ENCODE data around the gene SPINK5. TPM values are rescaled to one million over a fixed set of nuclear protein-coding genes. Genes with fewer than 3 reads are reported as not detected.

Gene SPINK5
- total RNA-seq, 1 donor from 2014 or later = not detected

DNA sequence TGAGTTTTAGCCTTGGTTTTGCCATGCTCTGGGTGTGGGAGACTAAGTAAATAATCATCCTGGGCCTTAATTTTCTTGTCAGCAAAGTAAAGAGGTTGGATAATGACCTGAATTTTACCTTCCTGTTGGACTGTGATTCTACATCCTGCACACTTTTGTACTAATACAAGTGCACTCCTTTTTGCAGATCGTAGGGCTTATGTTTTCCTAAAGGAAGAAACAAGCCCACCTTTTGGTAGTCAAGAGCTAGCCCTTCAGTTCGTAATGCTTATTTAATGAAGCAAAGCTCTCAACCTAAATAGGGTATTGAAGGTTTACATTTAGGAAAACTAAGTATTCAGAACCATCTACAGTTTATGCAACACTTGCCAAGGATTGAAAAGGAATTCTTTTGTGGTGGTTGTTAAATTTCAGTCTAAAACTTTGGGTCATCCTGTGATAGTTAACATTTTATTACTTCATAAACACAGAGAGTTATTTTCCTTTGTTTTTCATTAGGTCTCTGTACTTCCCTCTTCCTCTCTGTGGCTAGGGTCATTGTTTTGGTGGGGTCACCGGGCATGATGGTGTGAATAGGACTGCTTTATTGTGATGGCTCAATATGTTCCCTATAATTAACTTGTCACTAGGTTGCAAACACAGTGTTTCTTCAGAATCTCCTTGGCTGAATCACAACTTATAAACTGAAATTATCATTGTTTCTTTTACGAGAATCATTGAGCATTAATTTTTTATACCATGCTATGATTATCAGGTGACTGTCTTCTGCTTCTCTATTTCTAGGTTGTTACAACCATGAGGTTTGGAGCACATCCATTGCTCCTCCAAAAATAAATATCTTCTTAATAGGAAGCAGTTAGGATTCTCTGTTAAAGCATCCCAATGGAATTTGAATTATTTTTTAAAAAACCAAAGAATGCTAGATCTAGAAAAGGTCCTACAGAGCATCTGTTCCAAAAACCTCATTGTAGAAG is 28.5 kb downstream of the SPINK5 start:
- peak; percentile 43 to 94 for DNase-seq (ENCODE audit: low read depth in 2 of 2)

DNA sequence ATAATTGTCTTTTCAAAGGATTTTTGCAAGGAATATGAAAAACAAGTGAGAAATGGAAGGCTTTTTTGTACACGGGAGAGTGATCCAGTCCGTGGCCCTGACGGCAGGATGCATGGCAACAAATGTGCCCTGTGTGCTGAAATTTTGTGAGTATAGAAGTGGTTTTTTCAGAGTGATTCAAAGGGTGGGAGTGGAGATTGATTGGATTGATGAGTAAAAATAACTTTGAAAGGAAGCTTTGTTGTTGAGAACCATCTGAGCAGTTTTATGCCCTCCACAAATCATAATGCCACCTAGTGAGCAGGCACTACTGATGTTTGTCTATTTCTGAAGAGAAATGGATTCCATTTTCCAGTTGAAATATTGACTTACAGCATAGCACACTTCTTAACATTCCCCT is 30.6 kb downstream of the SPINK5 start:
- no peak for DNase-seq (ENCODE audit: low read depth in 2 of 2)

DNA sequence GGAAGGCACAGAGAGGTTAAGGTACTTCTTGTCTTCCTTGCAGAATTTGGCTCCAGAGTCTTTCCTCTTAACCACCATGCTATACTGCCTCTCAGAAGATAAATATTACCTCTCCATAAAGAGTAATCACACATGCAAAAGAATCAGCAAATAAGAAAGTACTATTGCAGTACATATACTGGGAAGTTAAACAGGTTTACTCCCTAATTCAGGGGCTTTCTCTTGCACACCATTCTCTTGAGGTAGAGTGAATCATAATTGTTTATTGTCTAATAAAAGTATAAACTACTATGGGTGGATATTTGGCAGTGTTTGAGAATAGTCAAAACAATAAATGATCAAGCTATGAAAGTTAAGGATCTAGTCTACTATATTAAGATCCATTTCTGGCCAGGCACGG is 40.4 kb downstream of the SPINK5 start:
- no peak for DNase-seq (ENCODE audit: low read depth in 2 of 2)

DNA sequence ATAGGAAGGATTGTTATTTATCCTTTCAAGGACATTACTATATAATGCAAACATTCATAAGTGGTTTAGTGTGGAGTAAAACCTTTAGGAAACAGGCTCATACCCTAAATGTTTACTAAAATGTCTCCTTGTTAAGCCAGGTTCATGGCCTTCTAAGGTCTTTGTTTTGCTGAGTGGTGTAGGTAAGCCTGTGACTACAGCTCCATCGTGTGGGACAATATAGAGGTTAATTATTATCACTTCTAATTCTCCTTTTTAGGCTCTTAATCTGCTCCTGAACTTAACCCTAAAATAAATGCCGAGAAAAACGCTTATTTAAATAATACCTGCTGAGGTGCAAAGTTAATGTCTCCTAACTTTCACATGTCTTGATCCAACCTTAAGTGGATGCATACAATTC is 43.8 kb downstream of the SPINK5 start:
- DNase-seq (ENCODE audit: low read depth in 2 of 2) = peak; percentile 4 to 58

DNA sequence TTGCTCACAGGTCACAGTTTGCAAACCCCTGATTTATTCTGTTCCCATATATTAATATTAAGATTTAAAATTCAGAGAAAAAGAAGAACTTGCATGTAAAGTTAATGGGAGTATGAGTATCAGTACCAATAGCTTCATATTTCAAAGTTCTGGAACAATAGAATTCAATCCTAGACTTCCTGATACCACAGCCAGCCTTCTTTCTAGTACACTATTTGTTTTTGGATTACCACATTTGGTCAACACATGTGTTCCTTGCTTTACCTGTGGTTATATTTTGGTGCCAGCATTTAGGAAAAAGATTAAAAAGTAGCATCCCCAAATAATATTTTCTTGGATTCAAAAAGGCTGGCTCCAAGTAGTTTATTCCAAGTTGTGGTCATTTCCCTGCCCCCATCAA is 49.5 kb downstream of the SPINK5 start:
- DNase-seq (ENCODE audit: low read depth in 2 of 2) = no peak

DNA sequence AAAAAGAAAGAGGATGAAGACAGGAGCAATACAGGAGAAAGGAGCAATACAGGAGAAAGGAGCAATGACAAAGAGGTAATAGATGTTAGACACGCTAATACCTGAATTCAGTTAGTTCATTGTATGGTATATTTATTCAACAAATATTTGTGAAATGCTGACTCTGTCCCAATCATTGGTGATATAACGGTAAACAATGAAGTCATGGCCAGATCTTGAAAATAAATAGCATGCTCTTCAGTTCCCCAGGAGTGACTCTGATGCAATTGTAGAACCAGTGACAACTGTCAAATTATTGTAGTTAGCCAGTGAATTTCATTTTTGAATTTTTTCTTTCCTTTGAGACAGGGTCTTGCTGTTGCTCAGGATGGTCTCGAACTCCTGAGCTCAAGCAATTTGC is 56.5 kb downstream of the SPINK5 start:
- DNase-seq (ENCODE audit: low read depth in 2 of 2) = no peak

DNA sequence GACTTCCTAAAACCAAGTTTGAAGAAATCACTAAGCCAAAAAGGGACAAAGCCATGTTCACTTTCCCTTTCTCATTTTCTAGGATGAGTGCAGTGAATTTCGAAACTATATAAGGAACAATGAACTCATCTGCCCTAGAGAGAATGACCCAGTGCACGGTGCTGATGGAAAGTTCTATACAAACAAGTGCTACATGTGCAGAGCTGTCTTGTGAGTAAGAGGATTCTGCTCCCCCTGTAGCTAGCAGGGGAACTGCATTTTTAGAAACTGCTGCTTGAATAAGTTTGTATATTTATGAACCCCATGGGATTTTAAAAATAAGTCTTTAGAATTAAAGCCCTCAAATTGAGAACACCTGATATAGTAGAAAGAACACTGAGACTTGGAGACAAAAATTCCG is 61.9 kb downstream of the SPINK5 start:
- DNase-seq (ENCODE audit: low read depth in 2 of 2) = peak in 1 of 2 donors; percentile 25

DNA sequence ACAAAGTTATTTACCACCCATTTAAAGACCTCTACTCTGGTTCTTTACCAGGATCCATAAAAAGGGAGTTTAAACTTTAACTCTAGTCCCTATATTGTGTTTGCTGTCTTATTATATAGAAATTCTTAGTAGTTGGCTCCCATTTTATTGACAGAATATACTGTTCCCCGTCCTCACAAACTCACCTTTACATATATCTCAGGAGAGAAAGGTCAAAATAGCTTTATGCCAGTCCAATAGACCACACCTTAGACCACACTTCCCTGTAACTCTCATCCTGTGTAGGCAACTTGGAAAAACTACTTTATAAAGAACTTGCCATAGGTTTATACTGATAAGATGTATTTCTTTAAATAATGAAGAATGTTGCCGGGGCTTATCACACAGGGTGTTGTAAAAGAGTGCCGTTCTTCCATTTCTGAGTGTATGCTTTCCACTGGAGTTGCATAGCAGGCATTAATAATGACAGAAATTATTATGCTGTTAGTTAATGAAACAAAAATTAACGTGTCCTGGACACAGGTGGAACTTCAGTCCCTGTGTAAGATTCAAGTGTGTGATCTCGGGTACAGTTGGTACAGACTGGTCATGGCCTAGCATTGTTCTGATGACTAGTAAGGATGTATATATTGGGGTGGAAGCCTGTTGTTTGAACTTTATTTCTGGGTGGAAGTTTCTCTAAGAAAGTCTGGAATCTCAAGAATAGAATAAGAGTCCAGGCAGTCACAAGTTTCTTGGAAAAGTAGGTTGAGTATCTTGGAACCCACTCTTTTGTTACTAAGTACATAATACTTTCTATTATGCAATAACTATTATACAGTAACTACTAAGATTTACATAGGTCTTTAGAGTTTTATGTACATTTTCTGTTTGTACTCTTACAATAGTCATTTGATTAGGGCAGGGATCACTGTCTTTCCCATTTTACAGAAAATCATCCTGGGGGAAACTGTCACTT is 71.6 kb downstream of the SPINK5 start:
- DNase-seq (ENCODE audit: low read depth in 2 of 2) = no peak

DNA sequence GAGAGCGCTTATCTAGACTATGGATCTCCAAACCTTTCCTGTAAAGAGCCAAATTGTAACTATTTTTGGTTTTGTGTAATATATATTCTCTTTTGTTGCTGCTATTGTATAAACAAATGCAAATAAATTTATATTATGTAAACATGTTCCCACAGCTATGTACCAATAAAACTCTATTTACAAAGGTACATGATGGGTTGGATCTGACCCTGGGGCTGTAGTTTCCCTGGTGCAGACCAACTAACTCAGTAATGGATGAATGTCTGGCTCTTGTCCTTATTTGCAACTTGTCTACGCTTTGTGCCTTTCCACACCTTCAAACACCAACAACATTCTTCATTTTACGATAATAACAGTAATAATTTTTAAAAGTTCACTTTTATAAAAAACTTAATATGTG is 77.1 kb downstream of the SPINK5 start:
- no peak for DNase-seq (ENCODE audit: low read depth in 2 of 2)

DNA sequence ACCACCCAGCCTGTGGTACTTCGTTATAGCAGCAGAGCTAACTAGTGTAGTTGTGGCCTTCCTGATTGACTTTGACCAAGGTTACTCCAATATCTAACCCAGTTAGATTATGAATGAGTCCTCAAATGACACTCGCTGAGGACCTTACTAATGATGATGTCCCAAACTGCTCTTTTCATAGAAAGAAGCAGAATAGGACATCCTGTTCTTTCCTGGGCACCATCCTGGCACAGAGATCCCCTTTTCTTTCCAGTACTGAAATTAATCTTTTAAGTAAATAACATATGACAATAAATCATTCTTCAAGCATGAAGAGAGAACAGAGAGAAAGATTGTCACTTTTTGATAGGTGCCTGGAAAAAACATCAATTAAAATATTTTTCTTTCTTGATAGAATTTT is 77.9 kb downstream of the SPINK5 start:
- no peak for DNase-seq (ENCODE audit: low read depth in 2 of 2)

DNA sequence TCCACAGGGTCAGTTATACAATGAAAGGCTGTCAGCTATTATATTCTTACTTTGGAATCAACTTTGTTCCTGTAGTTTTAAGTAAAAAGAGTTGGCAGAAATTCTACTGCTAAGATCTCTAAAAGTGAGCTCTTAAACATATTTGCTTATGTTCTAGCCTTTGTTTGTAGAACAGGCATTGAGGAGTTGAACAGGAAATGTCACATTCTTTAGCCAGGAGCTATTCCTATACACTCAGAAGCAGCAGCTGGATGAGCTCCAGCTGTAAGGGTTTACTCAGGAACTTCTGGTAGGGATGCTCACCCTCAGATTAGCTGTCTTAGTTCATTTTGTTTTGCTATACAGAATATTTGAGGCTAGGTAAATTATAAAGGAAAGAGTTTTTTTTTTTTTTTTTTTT is 82.1 kb downstream of the SPINK5 start:
- peak in 1 of 2 donors; percentile 90 for DNase-seq (ENCODE audit: low read depth in 2 of 2)

DNA sequence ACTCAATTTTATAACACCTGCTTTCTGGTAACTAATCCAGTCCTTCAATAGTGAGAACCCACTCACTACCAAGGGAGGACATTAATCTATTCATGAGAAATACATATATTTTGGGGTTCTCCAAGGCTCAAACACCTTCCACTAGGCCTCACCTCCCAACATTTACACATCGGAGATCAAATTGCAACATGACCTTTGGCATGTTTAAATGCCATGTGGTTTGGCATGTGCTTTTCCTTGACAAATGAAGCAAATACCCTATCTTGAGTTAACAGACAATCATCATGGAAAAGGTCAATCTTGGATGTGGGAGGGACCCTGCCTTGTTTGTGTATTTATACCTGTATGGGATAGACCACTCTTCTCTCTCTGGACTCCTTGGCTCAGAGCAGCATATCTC is 82.7 kb downstream of the SPINK5 start:
- no peak for DNase-seq (ENCODE audit: low read depth in 2 of 2)

DNA sequence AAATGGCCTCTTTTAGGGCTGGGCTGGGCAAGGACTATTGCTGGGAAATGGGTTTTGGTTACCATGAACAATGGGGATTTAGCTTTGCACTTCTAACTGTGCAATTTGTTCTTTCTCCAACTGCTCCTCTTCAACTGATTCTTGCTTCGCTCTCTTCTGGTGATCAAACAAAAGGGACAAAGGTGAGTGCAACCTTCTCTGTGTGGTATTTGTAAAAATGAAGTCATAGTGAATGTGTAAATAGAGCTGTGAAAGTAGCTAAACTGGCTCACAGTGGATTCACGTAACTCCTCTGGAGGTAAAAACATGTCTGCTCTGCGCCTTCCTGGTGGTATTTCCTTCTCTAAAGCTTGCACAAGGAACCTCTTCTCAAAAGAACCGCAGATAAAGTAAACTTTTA is 83.6 kb downstream of the SPINK5 start:
- no peak for DNase-seq (ENCODE audit: low read depth in 2 of 2)

DNA sequence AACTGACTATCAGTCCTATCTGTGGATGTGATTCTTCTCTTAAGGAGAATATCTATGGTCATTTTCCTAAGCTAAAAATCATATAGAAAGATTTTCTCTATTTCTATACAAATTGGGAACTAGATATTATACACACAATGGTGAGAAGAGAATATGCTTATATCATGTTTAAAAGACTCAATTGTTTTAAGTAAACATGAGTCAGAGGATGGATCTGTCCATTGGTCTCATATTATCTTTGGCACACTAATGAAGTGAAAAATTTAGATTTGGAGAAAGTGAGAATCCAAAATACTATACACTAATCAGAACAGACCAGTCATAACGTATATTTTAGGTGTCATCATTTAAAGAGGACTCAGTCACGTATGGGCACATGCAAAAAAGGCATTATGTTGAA is 88.1 kb downstream of the SPINK5 start:
- peak in 1 of 2 donors; percentile 56 for DNase-seq (ENCODE audit: low read depth in 2 of 2)

DNA sequence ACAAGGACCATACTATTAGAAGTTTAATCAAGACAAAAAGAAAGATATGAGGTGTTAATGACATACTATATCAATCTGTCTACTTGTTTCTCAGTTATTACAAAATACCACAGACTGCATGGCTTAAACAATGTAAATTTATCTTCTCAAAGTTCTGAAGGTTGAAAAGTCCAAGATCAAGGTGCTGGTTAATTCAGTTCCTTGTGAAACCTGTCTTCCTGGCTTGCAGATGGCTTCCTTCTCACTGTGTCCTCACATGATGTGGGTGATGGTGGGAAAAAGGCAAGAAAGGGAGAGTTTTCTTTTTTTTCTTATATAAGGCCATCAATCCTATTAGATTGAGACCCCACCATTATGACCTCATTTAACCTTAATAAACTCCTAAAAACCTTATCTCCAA is 89.0 kb downstream of the SPINK5 start:
- DNase-seq (ENCODE audit: low read depth in 2 of 2) = no peak

DNA sequence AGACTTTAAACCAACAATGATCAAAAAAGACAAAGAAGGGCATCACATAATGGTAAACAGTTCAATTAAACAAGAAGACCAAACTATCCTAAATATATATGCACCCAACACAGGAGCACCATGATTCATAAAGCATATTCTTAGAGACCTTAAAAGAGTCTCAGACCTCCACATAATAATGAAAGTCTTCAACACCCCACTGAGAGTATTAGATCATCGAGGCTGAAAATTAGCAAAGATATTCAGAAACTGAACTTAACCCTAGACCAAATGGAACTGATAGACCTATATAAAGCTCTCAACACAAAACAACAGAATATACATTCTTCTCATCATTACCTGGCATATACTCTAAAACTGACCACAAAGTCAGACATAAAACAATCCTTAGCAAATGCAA is 92.8 kb downstream of the SPINK5 start:
- no peak for DNase-seq (ENCODE audit: low read depth in 2 of 2)

DNA sequence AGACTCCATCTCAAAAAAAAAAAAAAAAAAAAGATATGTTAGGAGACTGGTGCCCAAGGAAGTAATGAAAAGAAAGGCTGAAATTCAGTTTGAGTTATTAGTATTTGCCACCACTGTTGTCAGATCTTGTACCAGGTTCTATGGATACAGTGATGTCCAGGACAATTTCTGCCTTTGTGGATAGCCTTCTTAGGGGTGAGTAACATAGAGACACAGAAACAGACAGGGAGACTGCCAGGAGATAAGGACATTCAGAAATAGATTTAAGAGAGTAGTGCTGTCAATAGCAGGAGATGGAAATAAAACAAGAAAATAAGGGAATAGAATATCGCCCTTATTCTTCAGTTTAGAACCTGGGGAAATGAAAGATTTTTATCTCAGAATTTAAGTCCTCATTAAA is 98.3 kb downstream of the SPINK5 start:
- DNase-seq (ENCODE audit: low read depth in 2 of 2) = no peak

DNA sequence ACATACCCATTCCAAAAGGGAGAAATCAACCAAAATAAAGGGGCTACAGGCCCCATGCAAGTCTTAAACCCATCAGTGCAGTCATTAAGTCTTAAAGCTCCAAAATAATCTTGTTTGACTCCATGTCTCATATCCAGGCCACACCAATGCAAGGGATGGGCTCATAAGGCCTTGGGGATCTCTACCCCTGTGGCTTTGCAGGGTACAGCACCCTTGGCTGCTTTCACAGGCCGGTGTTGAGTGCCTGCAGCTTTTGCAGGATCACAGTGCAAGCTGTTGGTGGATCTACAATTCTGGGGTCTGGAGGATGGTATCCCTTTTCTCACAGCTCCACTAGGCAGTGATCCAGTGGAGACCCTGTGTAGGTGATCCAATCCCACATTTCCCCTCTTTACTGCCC is 99.6 kb downstream of the SPINK5 start:
- DNase-seq (ENCODE audit: low read depth in 2 of 2) = no peak

DNA sequence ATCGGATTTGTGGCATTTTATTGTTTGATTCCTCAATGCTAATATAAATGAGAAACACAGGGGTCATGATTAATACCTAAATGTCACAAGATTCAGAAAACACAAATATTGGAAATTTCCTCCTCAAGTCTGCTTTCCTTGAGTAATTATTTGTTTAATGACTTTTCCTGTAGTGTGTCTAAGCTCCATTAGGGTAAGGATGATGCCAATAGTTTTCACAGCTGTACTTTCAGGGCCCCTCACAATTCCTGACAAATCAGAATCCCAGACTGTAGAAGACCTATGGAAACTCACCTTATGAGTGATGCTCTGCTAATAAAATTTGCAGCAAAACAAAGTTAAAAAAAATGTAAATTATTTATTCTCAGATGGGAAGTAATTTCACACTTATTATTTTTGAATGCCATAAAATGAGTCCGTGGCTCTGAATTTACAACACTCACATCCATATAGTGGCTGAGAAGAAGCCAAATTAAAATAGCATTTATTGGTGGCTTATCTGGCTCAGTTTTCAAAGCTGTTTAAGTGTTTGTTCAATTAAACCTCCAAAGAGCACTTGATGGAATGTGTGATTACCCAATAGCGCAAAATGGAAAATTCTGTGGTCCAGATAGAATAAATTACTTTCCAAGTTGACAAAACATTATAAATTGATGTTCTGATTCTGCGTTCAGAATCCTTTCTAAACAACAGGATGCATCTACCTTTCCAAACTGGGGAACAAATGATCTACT is 102.9 kb downstream of the SPINK5 start:
- no peak for DNase-seq (ENCODE audit: low read depth in 2 of 2)

DNA sequence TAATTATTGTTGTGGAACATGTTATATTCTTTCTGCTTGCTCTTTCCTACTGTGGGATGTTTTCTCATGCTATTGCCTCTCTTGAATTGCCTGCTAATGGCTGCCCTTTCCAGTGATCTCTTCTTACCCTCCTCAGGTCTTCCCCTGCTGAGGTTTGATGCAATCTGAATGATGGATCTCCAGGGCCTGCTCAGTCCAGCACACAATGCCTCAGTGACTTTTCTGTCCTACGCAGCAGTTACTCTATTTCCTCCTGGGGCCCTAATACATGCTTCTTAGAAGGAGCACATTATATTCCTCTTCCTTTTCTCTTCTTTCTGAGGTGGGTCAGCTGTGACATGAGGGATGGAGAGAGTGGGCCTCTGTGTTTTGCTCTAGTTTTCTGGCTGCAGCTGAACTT is 104.5 kb downstream of the SPINK5 start, which contains the start of gene SPINK14:
Gene SPINK14, plus strand, starts transcription at position 301 of the 400 bp plus-strand sequence. CDS start 1,187 bp downstream, outside the sequence.
- DNase-seq (ENCODE audit: low read depth in 2 of 2) = no peak

DNA sequence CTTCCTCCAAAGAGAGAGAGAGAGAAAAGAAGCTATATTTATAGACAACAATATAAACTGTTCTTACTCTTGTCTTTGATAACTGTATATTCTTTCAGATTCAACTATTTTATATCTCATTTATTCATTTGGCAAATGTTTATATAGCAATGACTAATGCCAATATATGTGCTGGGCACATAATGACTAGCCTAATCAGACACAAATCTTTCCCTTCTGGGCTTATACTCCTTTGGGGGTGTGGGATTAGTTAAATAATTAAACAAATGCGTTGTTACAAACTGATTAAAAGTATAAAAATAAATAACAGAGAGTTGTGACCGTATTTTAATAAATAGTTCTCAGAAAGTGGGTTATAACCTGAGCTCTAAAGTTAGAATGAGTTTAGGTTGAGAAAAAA is 108.6 kb downstream of the SPINK5 start:
- no peak for DNase-seq (ENCODE audit: low read depth in 2 of 2)

All from dermis microvascular lymphatic vessel endothelial cell (primary cell).